ENCODE measurements around the gene KRTAP9-4.
"Not testable (repeated sequence)": the region's sequence is repeated elsewhere in the genome, so short reads cannot be mapped to it uniquely, and the experiment has no call there.

Gene KRTAP9-4

GRCh38 chr17:41265078-41265477 lies 15.6 kb downstream of the KRTAP9-4 start, which contains the start of gene KRTAP9-6:
KRTAP9-6 (plus strand) TSS chr17:41265378; CDS start chr17:41265378, 0 bp downstream.
- FAIRE-seq = no peak

- no peak for FAIRE-seq
Measured at GRCh38 chr17:41267711-41268110, 18.2 kb downstream of the KRTAP9-4 start.

DNA sequence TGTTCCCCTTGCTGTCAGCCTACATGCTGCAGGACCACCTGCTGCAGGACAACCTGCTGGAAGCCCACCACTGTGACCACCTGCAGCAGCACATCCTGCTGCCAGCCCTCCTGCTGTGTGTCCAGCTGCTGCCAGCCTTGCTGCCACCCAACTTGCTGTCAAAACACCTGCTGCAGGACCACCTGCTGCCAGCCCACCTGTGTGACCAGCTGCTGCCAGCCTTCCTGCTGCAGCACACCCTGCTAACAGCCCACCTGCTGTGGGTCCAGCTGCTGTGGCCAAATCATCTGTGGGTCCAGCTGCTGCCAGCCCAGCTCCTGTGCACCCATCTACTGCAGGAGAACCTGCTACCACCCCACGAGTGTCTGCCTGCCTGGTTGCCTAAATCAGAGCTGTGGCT lies 21.8 kb downstream of the KRTAP9-4 start:
- not testable (repeated sequence) for FAIRE-seq

DNA sequence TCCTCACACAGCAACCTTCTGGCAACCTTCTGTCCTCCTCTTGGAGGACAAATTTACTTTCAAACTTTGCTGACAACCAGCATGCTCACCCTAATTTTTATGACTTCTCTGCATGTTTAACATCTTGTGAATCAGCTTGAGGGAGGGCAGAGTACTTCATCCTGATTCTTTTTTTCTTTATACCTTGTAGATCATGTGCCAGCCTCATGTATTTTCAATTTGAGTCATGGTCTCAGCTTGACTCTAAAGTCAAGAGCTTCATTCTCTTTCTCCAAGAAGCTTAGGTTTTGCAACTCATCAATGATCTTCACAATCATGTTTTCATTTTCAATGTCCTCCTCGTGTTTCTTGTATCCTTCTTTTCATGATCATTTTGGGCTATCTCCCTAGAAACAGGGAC lies 22.4 kb downstream of the KRTAP9-4 start:
- no peak for FAIRE-seq

DNA sequence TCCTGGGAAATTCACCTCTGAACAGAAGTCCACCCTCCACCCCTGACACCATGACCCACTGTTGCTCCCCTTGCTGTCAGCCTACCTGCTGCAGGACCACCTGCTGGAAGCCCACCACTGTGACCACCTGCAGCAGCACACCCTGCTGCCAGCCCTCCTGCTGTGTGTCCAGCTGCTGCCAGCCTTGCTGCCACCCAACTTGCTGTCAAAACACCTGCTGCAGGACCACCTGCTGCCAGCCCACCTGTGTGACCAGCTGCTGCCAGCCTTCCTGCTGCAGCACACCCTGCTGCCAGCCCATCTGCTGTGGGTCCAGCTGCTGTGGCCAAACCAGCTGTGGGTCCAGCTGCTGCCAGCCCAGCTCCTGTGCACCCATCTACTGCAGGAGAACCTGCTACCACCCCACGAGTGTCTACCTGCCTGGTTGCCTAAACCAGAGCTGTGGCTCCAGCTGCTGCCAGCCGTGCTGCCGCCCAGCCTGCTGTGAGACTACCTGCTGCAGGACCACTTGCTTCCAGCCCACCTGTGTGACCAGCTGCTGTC lies 26.2 kb downstream of the KRTAP9-4 start, which contains the start of gene KRTAP9-7:
TSS of gene KRTAP9-7 (plus strand) at position 51 of the 543 bp plus-strand sequence. CDS start at position 51, 0 bp downstream.
- FAIRE-seq = not testable (repeated sequence)

DNA sequence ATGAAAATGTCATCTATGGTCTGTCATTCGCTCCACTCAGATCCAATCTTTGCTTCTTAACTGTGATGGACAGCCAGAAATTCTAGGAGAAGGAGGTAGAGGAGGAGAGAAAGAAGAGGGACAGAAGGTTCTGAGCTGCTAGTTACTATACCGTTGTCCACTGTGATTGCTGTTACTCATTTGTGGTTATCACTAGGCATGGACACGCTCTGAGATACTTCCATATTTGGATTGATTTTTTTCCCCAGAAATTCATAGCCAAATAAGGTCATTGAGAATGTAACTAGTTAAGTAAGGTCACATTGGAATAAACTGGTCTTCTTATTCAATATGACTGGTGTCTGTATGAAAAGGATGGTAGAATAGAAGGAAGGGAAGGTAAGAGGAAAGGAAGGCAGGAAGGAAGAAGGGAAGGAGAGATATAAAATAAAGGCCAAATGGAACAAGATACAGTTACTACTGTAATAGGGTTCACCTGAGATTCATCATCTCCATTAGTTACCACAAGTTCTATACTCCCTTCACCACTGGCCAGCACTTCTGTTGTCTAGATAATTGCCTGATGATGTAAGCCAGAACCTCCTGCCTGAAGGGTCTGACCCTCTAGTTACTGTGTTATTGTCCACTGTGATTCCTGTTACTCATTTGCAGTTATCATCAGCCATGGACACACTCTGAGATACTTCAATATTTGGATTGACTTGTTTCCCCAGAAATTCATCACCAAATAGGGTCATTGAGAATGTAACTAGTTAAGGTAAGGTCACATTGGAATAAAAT lies 28.9 kb downstream of the KRTAP9-4 start:
- FAIRE-seq = no peak

GRCh38 chr17:41284043-41284442 lies 34.6 kb downstream of the KRTAP9-4 start:
- FAIRE-seq = no peak

DNA sequence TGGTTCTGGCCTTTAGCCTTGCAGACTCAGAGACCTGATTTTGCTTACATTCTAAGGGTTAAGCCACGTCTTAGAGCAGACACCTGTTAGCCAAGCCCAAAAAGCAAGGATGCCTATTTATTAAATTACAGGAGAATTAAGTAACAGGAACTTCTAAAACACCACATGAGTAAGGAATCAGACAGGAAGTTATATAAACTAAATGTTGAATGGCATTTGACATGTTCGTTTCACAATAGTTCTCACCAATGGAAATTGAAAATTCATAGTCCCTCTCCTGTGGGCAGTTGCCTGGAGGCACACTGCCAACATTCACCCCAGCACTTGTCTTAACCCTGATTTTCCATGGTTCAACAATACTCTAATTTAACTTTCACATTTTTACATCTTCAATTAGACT lies 35.1 kb downstream of the KRTAP9-4 start:
- FAIRE-seq = no peak

GRCh38 chr17:41287050-41287449 lies 37.6 kb downstream of the KRTAP9-4 start:
- FAIRE-seq = no peak

GRCh38 chr17:41294016-41294415 lies 44.5 kb downstream of the KRTAP9-4 start:
- no peak for FAIRE-seq

- FAIRE-seq = no peak
Measured at GRCh38 chr17:41296846-41297245, 47.4 kb downstream of the KRTAP9-4 start.

DNA sequence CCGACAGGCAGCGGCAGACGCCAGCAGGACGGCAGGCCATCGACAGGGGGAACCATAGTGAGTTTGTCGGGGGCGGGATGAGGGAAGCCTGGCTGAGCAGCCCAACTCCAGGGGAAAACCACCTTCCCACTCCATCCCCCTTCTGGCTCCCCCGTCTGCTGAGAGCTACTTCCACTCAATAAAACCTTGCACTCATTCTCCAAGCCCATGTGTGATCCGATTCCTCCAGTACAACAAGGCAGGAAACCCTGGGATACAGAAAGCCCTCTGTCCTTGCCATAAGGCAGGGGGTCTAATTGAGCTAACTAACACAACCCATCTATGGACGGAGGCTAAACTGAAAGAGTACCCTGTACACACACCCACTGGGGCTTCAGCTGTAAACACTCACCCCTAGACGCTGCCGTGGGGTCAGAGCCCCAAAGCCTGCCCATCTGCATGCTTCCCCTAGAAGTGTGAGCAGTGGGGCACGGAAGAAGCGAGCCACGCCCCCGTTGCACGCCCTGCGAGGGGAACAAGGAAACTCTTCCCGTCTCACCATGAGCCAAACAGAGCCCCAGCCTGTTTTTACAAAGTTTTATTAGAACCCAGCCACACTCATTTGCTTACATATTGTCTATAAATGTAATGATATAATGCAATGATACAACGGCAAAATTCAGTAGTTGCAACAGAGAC lies 49.1 kb downstream of the KRTAP9-4 start:
- FAIRE-seq = no peak

All from endometrium (tissue), 2 donors.